Central memory CD4-positive, alpha-beta T cell (primary cell): ENCODE measurements around the gene BUB3.

Experiments used
- DNase-seq: peaks from one replicate; pipeline ENCODE4 v3.0.0; 2022

Gene BUB3

GRCh38 chr10:123205041-123205440 is 50.8 kb downstream of the BUB3 start:
- DNase-seq = no peak

DNA sequence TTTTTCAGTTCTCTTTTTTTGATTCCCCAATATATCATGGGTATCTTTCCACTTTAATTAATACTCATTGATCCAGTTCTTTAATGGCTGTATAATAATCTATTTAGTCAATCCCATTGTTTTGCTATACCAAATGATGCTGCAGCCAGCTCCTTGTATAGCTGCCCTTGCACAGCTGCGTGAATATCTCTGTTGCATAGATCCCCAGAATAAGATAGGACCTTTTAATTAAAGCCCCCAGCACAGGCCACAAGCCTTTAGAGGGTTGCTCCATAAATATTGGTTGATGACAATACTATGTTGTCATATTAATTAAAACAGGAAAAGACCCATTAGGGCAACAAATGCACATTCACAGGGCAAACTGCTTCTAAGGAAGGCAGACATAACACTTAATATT is 57.9 kb downstream of the BUB3 start:
- no peak for DNase-seq

GRCh38 chr10:123212640-123213039 is 58.4 kb downstream of the BUB3 start:
- no peak for DNase-seq

- no peak for DNase-seq
Measured at GRCh38 chr10:123213192-123213591, 59.0 kb downstream of the BUB3 start.
